HepG2 (cell line): ENCODE data around the gene KCNQ2. TPM values are rescaled to one million over a fixed set of nuclear protein-coding genes. Genes with fewer than 3 reads are reported as not detected.
A peak's percentile ranks its signal among the peaks of the same experiment; 100 is the strongest.

ENCODE experiments used
- FOXA1 ChIP-seq, 2 experiments: fragments of 450-650 bp in 1 of 2; sonication (generic) in 1 of 2; formaldehyde crosslinking in 1 of 2; IDR thresholded peaks; 2 replicates each; pipeline versions ENCODE4 v1.4.0 to v1.6.1; 2016 to 2020; ENCODE audit warnings: missing genetic modification reagents in 1 of 2
- FOXK2 ChIP-seq: fragments of 450-650 bp; IDR thresholded peaks from 2 replicates; pipeline ENCODE4 v1.6.1; 2016
- GABPA ChIP-seq, 2 experiments: IDR thresholded peaks; 2 replicates each; pipeline ENCODE4 v1.6.1; 2011 to 2016; ENCODE audit warnings: low read depth in 2 of 2, low read length in 1 of 2, missing biosample characterization in 1 of 2, missing genetic modification characterization in 1 of 2
- MEIS2 ChIP-seq: sonication (generic); formaldehyde crosslinking; IDR thresholded peaks from 2 replicates; pipeline ENCODE4 v1.9.0; 2021; ENCODE audit warnings: mild to moderate bottlenecking, missing genetic modification reagents
- NFE2L2 ChIP-seq: fragments of 150-350 bp; IDR thresholded peaks from 2 replicates; pipeline ENCODE4 v1.6.1; 2014; ENCODE audit warnings: low read length
- NR3C1 ChIP-seq: sonication (generic); formaldehyde crosslinking; IDR thresholded peaks from 2 replicates; pipeline ENCODE4 v1.4.0; 2020; ENCODE audit warnings: missing genetic modification reagents
- PHB2 ChIP-seq: fragments of 450-650 bp; IDR thresholded peaks from 2 replicates; pipeline ENCODE4 v1.6.1; 2018; ENCODE audit not compliant: partially characterized antibody
- PRDM15 ChIP-seq: sonication (generic); formaldehyde crosslinking; IDR thresholded peaks from 2 replicates; pipeline ENCODE4 v1.4.0; 2020; ENCODE audit warnings: missing genetic modification reagents
- STAG1 ChIP-seq: sonication (generic); formaldehyde crosslinking; IDR thresholded peaks from 2 replicates; pipeline ENCODE4 v1.4.0; 2020; ENCODE audit warnings: missing genetic modification reagents
- SYNCRIP ChIP-seq: fragments of 200-400 bp; formaldehyde crosslinking; IDR thresholded peaks from 2 replicates; pipeline ENCODE4 v1.6.1; 2018; ENCODE audit warnings: mild to moderate bottlenecking, low read depth, low read length; ENCODE audit not compliant: insufficient read depth
- WIZ ChIP-seq: sonication (generic); formaldehyde crosslinking; IDR thresholded peaks from 2 replicates; pipeline ENCODE4 v1.5.1; 2020; ENCODE audit warnings: mild to moderate bottlenecking, missing genetic modification reagents
- ZNF20 ChIP-seq: sonication (generic); formaldehyde crosslinking; IDR thresholded peaks from 2 replicates; pipeline ENCODE4 v1.4.0; 2020; ENCODE audit warnings: mild to moderate bottlenecking, moderate library complexity, missing genetic modification reagents
- ZNF414 ChIP-seq: sonication (generic); formaldehyde crosslinking; IDR thresholded peaks from 2 replicates; pipeline ENCODE4 v1.5.0; 2020; ENCODE audit warnings: missing genetic modification reagents
- ZNF501 ChIP-seq: sonication (generic); formaldehyde crosslinking; IDR thresholded peaks from 2 replicates; pipeline ENCODE4 v1.5.1; 2020; ENCODE audit warnings: mild to moderate bottlenecking, moderate library complexity, missing genetic modification reagents
- ZNF530 ChIP-seq: sonication (generic); formaldehyde crosslinking; IDR thresholded peaks from 2 replicates; pipeline ENCODE4 v1.5.0; 2020; ENCODE audit warnings: low read depth, mild to moderate bottlenecking, missing genetic modification reagents
- ZNF567 ChIP-seq: sonication (generic); formaldehyde crosslinking; IDR thresholded peaks from 2 replicates; pipeline ENCODE4 v1.8.1; 2023; ENCODE audit warnings: mild to moderate bottlenecking, missing genetic modification reagents, borderline replicate concordance
- ZNF639 ChIP-seq: conservative IDR thresholded peaks from 2 replicates; pipeline ENCODE4 v1.6.1; 2018; ENCODE audit warnings: missing genetic modification reagents
- polyA plus RNA-seq, 8 experiments: library from polyadenylated mRNA; depleted of rRNA in 3 of 8; stranded (reverse) in 7 of 8; unstranded in 1 of 8; fragments of >200 nt; fragmentation: Illumina TruSeq in 4 of 8; extraction: Trizol in 4 of 8; gene quantifications; 2 replicates each; pipeline versions ENCODE4 v1.2.1 to v1.2.3, GENCODE V29; 2011 to 2016; ENCODE audit warnings: low read depth in 4 of 8, missing spikeins in 1 of 8, mixed read lengths in 1 of 8; ENCODE audit not compliant: insufficient read depth in 1 of 8
- total RNA-seq, 5 experiments: library from RNA; depleted of rRNA; stranded (reverse); fragments of >200 nt; fragmentation: Illumina TruSeq; extraction: Trizol; gene quantifications; 2 replicates each; pipeline ENCODE4 v1.2.3, GENCODE V29; 2016; ENCODE audit warnings: low read depth in 1 of 5

Gene KCNQ2
- total and polyA plus RNA-seq, 2 of the 13 experiments (the other 11 are each of a cell fraction or from before 2014, with no cell fraction given) = not detected

GRCh38 chr20:63495741-63496595 lies 23.5 kb upstream of the KCNQ2 start (continued):
- TF ChIP-seq WIZ (no peak), ZNF414 (no peak), PHB2 (no peak), ZNF20 (CRISPR knock-in tag) (no peak), ZNF530 (no peak), ZNF567 (no peak), PRDM15 (CRISPR knock-in tag) (no peak), MEIS2 (CRISPR knock-in tag) (no peak), STAG1 (CRISPR knock-in tag) (peak; percentile 68), GABPA (IDR thresholded peaks at IDR 0.05; ENCODE audit: low read depth, low read length) (no peak), GABPA (CRISPR knock-in tag; IDR thresholded peaks at IDR 0.05; ENCODE audit: low read depth) (no peak), FOXK2 (no peak), ZNF501 (CRISPR knock-in tag) (peak; percentile 59; the same call in 1 of the 2 replicates), FOXA1 (IDR thresholded peaks at IDR 0.05) (no peak), FOXA1 (CRISPR knock-in tag; IDR thresholded peaks at IDR 0.05) (no peak), ZNF639 (CRISPR knock-in tag) (no peak), SYNCRIP (no peak), NFE2L2 (no peak), NR3C1 (no peak)
